ENCODE results near the gene DYNC1H1. TPM values are rescaled to one million over a fixed set of nuclear protein-coding genes. Genes with fewer than 3 reads are reported as not detected.
A peak's percentile ranks its signal among the peaks of the same experiment; 100 is the strongest.

Gene DYNC1H1
- total and polyA plus RNA-seq, 5 donors: 188 to 411 (median 288) TPM

DNA sequence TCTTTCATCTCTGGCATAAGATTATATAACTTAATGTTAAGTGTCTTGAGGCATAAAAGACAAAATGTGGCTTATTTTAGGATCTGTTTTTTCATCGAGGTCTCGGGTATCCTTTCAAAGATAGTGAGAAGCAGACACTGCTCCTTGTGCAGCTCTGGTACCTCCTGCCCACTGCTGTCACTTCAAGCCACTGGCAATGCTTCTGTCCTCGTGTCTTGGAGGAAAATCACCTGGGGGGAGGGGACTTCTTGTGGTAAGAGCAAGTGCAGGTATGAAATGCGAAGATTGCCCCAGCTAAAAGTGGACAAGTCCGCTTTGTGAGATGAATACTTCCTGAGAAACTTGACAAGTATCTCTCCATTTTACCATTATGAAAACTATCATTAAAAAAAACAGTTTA lies 37.8 kb upstream of the DYNC1H1 start:
- Histone ChIP-seq H3K27me3 (ENCODE audit: control insufficient read depth, insufficient read depth) (no peaks in the 10 kb centered on the region), H3K27ac (ENCODE audit: low read length) (peak overlapping the region; percentile 13), H3K4me3 (ENCODE audit: low read length) (no peak overlapping the region), H3K9me3 (ENCODE audit: control insufficient read depth, low read length) (no peaks in the 10 kb centered on the region), H3K4me1 (ENCODE audit: control insufficient read depth, insufficient read depth, low read length) (peaks cover 2% of the 10 kb centered on the region)
- intact Hi-C loops (cut with DNase I): loop anchor here in 1 of 4 donors (10.0 kb wide), 1 partner anchor 152 kb away; no protein-coding TSS in a partner anchor
- ATAC-seq (no peak), DNase-seq (no peak)
- WGBS: 72% methylated on average over 5 of the region's 5 CpGs

DNA sequence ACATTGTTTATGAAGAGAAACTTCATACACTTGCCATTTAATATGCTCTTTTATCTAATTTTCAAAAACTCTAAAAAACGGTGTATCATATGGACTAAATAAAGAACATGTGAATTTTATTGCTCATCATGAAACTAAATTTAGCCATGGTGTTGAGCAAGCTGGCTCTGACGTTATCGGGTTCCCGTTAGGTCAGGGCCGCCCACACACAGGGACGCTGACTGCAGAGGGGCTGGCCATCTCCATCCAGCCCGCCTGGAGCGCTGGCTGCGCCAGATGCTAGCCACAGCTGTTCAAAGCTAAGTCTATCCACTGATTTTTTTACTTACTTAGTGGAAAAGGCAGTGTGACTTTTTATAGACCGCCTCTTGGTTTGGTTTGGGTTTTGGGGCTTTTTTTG lies 36.5 kb upstream of the DYNC1H1 start:
- H3K4me3 ChIP-seq (ENCODE audit: low read length): no peak overlapping the region
- DNase-seq (peak; percentile 93 to 96 (median 94)), ATAC-seq (peak; percentile 97)
- 19% methylated on average over 10 of the region's 10 CpGs for WGBS
- H3K27ac ChIP-seq (ENCODE audit: low read length): no peak overlapping the region
- H3K9me3 ChIP-seq (ENCODE audit: control insufficient read depth, low read length): no peaks in the 10 kb centered on the region
- intact Hi-C loops (cut with DNase I): loop anchor here in 1 of 4 donors (10.0 kb wide), 1 partner anchor 153 kb away; no protein-coding TSS in a partner anchor
- H3K4me1 ChIP-seq (ENCODE audit: control insufficient read depth, insufficient read depth, low read length): peaks cover 2% of the 10 kb centered on the region
- no peaks in the 10 kb centered on the region for H3K27me3 ChIP-seq (ENCODE audit: control insufficient read depth, insufficient read depth)

DNA sequence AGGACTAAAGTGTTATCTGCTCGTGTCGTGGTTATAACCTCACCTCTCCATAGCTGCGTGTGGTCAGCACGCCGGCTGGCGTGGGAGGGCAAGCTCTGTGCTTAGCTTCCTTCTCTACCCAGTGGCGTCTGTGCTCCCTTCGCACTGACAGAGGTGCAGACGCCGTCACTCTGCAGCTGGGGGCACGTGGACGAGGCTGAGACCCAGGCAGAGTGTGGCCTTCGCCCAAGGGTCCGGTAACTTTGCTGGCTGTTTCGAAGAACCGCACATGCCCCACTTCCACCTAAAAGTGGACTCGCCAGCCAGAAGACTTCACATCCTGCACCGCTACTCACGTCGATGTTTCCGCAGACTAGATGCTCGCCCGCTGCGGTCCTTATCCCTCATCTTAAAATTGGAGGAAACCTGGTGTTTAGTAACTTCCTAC lies 35.9 kb upstream of the DYNC1H1 start:
- Histone ChIP-seq H3K27ac (ENCODE audit: low read length) (no peak overlapping the region), H3K4me3 (ENCODE audit: low read length) (no peak overlapping the region), H3K27me3 (ENCODE audit: control insufficient read depth, insufficient read depth) (no peaks in the 10 kb centered on the region), H3K9me3 (ENCODE audit: control insufficient read depth, low read length) (no peaks in the 10 kb centered on the region), H3K4me1 (ENCODE audit: control insufficient read depth, insufficient read depth, low read length) (peaks cover 2% of the 10 kb centered on the region)
- intact Hi-C loops (cut with DNase I): loop anchor here in 1 of 4 donors (10.0 kb wide), 1 partner anchor 154 kb away; no protein-coding TSS in a partner anchor
- 80% methylated on average over 24 of the region's 24 CpGs for WGBS
- DNase-seq (no peak), ATAC-seq (peak; percentile 17 to 44)

DNA sequence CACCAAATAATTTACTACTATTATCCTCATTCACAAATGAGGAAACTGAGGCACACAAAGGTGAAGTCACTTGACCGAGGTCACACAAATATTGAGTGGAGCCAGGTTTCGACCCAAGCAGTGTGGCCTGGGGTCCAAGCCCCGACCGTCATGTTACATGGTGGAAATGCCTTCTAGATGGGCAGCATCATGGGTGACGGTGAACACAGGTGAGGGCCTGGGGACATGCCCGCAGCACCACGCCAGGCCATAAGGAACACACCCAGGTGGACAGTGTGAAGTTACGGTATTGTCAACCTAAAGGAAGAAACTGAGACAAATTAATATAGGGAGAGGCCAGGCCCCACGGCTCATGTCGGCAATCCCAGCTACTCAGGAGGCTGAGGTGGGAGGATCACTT lies 35.3 kb upstream of the DYNC1H1 start:
- intact Hi-C loops (cut with DNase I): loop anchor here in 1 of 4 donors (10.0 kb wide), 1 partner anchor 154 kb away; no protein-coding TSS in a partner anchor
- DNase-seq (no peak), ATAC-seq (no peak)
- 97% methylated on average over 10 of the region's 10 CpGs for WGBS
- Histone ChIP-seq H3K9me3 (ENCODE audit: control insufficient read depth, low read length) (no peaks in the 10 kb centered on the region), H3K4me3 (ENCODE audit: low read length) (no peak overlapping the region), H3K4me1 (ENCODE audit: control insufficient read depth, insufficient read depth, low read length) (peaks cover 2% of the 10 kb centered on the region), H3K27me3 (ENCODE audit: control insufficient read depth, insufficient read depth) (no peaks in the 10 kb centered on the region), H3K27ac (ENCODE audit: low read length) (no peak overlapping the region)

DNA sequence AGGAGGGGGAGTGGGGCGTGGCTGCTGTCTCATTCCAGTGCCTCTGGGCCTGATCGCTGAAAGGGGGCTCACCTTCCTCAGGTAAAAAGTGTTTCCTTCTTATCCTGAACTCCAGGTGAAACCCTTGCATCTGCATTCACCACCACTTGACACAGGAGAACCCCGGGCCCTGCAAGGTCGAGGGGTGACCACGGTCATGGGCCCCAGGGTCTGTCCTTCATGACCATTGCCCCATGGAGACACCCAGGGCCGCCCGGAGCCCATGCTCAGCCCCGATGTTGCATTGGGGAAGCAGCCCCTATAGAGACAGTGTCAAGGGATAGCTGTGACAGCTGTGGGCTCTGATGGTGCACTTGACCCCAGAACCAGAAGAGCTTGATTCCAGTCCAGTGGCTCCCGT lies 34.4 kb upstream of the DYNC1H1 start:
- Histone ChIP-seq H3K27ac (ENCODE audit: low read length) (no peak overlapping the region), H3K4me1 (ENCODE audit: control insufficient read depth, insufficient read depth, low read length) (peaks cover 2% of the 10 kb centered on the region), H3K9me3 (ENCODE audit: control insufficient read depth, low read length) (no peaks in the 10 kb centered on the region), H3K4me3 (ENCODE audit: low read length) (no peak overlapping the region), H3K27me3 (ENCODE audit: control insufficient read depth, insufficient read depth) (no peaks in the 10 kb centered on the region)
- DNase-seq: no peak
- WGBS: 92% methylated on average over 9 of the region's 9 CpGs
- peak in 1 of 2 donors; percentile 6 for ATAC-seq
- intact Hi-C loops (cut with DNase I): loop anchor here in 1 of 4 donors (10.0 kb wide), 1 partner anchor 155 kb away; no protein-coding TSS in a partner anchor

DNA sequence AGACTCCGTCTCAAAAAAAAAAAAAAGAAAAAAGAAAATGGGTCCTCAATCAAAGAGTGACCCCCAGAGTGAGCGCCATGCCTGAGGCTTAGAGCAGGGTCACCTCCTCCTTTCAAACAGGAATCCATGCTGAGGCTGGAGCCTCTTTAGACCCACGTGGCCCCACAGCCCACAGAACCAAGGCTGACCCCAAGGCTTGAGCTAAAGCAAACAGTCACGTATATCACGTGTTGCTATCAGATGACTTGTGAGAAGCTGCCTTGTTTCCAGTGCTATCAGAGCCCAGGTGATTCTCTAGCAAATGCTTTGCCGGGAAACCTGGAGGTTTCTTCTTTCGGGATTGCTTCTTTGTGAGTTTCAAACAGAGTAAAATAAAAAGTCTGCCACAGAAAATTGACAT lies 31.7 kb upstream of the DYNC1H1 start:
- H3K4me3 ChIP-seq (ENCODE audit: low read length): no peak overlapping the region
- no peaks in the 10 kb centered on the region for H3K9me3 ChIP-seq (ENCODE audit: control insufficient read depth, low read length)
- DNase-seq (no peak), ATAC-seq (no peak)
- H3K27ac ChIP-seq (ENCODE audit: low read length): no peak overlapping the region
- intact Hi-C loops (cut with DNase I): no loop called here
- H3K4me1 ChIP-seq (ENCODE audit: control insufficient read depth, insufficient read depth, low read length): peaks cover 2% of the 10 kb centered on the region
- H3K27me3 ChIP-seq (ENCODE audit: control insufficient read depth, insufficient read depth): no peaks in the 10 kb centered on the region
- WGBS: 54% methylated on average over 7 of the region's 7 CpGs

DNA sequence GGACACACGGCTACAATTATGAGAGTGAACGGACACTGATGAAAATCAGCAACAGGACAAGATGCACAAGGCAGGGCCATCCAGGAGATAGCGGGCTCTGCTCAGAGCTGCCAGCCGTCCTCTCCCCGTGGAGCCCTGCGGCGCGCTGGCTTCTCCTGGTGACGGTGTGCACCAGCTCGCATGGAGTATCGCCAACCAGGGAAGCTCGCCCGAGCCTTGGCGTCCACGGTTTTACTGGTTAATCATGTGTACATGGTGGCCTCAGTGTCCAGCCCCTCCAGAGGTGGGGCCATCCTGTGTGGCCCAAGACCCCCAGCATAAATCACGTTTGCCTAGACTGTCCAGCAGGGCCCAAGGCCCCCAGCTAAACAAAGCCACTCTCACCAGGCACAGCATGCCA lies 31.2 kb upstream of the DYNC1H1 start:
- intact Hi-C loops (cut with DNase I): no loop called here
- no peaks in the 10 kb centered on the region for H3K27me3 ChIP-seq (ENCODE audit: control insufficient read depth, insufficient read depth)
- no peak overlapping the region for H3K27ac ChIP-seq (ENCODE audit: low read length)
- H3K4me3 ChIP-seq (ENCODE audit: low read length): no peak overlapping the region
- no peaks in the 10 kb centered on the region for H3K9me3 ChIP-seq (ENCODE audit: control insufficient read depth, low read length)
- 84% methylated on average over 16 of the region's 16 CpGs for whole genome bisulfite sequencing
- DNase-seq: peak in 1 of 3 donors; percentile 54
- peaks cover under 1% of the 10 kb centered on the region for H3K4me1 ChIP-seq (ENCODE audit: control insufficient read depth, insufficient read depth, low read length)
- ATAC-seq: no peak

DNA sequence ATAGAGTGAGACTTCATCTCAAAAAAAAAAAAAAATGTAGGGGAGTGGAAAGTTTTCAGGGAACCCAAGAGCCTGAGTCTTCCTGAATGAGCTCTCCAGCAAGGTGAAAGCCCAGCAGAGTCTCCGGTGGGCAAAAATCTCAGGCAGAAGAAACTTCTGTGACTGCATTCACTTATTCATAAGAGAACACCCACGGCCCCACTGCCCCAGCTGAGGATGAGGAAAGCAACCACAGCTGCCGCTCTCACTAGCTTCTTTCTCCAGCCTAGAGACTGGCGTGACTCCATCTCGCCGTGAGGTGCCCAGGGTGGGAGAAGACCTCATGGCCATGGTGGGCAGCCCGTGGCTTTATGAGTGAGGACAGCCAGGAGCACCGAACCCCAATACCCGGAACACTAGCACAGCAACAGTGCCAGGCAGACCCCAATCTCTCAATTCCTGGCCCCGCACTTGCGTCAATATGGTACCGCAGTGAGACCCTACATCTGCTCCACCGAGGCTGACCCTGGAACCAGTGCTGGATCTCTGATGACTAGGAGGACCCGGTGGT lies 29.7 kb upstream of the DYNC1H1 start:
- Histone ChIP-seq H3K27ac (ENCODE audit: low read length) (no peak overlapping the region), H3K4me3 (ENCODE audit: low read length) (no peak overlapping the region), H3K9me3 (ENCODE audit: control insufficient read depth, low read length) (no peaks in the 10 kb centered on the region), H3K4me1 (ENCODE audit: control insufficient read depth, insufficient read depth, low read length) (no peaks in the 10 kb centered on the region), H3K27me3 (ENCODE audit: control insufficient read depth, insufficient read depth) (no peaks in the 10 kb centered on the region)
- intact Hi-C loops (cut with DNase I): no loop called here
- 92% methylated on average over 14 of the region's 14 CpGs for WGBS
- ATAC-seq (no peak), DNase-seq (no peak)

DNA sequence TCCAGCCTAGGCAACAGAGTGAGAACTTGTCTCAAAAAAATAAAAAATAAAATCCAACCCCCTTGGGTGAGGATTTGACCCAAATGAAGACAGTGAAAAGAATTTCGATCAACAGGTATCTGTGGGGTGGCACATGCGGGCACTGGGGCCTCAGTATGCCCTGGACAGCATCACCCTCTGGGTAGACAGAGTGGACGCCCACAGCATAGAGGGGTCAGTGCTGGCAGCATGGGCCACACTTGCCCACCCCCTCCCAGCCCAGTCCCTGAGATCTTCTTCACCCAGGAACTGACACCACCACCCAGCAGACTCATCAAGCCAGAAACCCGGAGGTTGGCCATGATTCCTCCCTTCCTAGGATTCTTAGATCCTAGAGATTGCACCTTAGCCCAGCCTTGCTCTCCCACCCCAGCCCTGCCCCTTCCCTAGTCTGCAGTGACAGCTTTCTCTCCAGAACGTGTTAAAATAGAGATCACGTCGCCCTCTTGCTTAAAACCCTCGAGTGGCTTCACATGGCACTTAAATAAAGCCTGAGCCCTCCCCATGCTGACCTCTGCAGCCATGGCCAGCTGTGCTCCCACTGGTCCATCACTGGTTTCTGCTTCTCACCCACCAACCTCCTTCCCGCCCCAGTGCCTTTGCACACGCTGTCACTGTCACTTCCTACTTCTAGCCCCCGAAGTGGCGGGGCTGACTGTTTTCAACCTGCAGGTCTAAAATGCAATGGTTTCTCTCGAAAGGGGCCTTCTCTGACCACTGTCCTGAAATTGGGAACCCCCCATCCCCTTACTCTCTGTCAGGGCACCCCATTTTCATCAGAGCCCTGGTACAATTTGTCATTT lies 26.2 kb upstream of the DYNC1H1 start:
- DNase-seq (no peak), ATAC-seq (no peak)
- Histone ChIP-seq H3K4me1 (ENCODE audit: control insufficient read depth, insufficient read depth, low read length) (no peaks in the 10 kb centered on the region), H3K27me3 (ENCODE audit: control insufficient read depth, insufficient read depth) (no peaks in the 10 kb centered on the region), H3K4me3 (ENCODE audit: low read length) (no peak overlapping the region), H3K27ac (ENCODE audit: low read length) (no peak overlapping the region), H3K9me3 (ENCODE audit: control insufficient read depth, low read length) (no peaks in the 10 kb centered on the region)
- WGBS: 63% methylated on average over 13 of the region's 13 CpGs
- intact Hi-C loops (cut with DNase I): no loop called here

DNA sequence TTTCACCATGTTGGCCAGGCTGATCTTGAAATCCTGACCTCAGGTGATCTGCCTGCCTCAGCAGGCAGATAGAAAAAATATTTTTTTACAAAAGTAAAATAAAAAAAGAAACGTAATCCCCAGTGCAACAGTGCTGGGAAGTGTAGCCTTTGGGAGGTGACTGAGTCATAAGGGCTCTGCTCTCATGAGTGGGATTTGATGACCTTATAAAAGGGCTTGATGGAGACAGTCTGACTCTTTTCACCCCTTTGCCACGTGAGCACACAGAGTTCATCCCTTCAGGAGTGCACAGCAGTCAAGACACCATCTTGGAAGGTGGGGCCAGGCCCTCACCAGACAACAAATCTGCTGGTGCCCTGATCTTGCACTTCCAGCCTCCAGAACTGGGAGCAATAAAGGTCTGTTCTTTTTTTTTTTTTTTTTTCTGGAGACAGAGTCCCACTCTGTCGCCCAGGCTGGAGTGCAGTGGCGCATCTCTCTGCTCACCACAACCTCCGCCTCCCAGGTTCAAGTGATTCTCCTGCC lies 24.7 kb upstream of the DYNC1H1 start:
- ATAC-seq (no peak), DNase-seq (no peak)
- Histone ChIP-seq H3K27ac (ENCODE audit: low read length) (no peak overlapping the region), H3K9me3 (ENCODE audit: control insufficient read depth, low read length) (no peaks in the 10 kb centered on the region), H3K27me3 (ENCODE audit: control insufficient read depth, insufficient read depth) (no peaks in the 10 kb centered on the region), H3K4me3 (ENCODE audit: low read length) (no peak overlapping the region), H3K4me1 (ENCODE audit: control insufficient read depth, insufficient read depth, low read length) (no peaks in the 10 kb centered on the region)
- intact Hi-C loops (cut with DNase I): no loop called here
- WGBS: 65% methylated on average over 5 of the region's 5 CpGs

DNA sequence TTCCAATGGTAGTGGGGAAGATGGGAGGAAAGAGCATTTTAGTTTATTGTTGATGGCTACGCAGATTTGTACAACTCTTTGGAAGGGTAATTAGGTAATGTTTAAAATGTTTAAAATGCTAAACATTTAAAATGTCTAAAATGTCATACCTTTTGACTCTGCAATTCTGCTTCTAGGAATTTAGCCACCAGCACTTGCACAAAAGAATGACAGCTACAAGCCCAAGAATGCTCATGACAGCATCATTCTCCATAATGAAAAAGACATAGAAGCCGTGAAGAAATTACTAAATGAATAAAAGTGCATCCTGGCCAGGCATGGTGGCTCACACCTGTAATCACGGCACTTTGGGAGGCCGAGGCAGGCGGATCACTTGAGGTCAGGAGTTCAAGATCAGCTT lies 19.9 kb upstream of the DYNC1H1 start:
- Histone ChIP-seq H3K27me3 (ENCODE audit: control insufficient read depth, insufficient read depth) (no peaks in the 10 kb centered on the region), H3K27ac (ENCODE audit: low read length) (no peak overlapping the region)
- WGBS: 65% methylated on average over 5 of the region's 5 CpGs

More for the DNA sequence above, 19.9 kb upstream of the DYNC1H1 start:
- no peak for DNase-seq
- H3K9me3 ChIP-seq (ENCODE audit: control insufficient read depth, low read length): no peaks in the 10 kb centered on the region
- intact Hi-C loops (cut with DNase I): no loop called here
- no peak overlapping the region for H3K4me3 ChIP-seq (ENCODE audit: low read length)
- peaks cover 7% of the 10 kb centered on the region for H3K4me1 ChIP-seq (ENCODE audit: control insufficient read depth, insufficient read depth, low read length)
- ATAC-seq: no peak
